Astrocyte (in vitro differentiated cells and primary cell): Measurements from ENCODE around the gene TNFRSF13B. TPM values are rescaled to one million over a fixed set of nuclear protein-coding genes. Genes with fewer than 3 reads are reported as not detected.
"Not testable (repeated sequence)": the region's sequence is repeated elsewhere in the genome, so short reads cannot be mapped to it uniquely, and the experiment has no call there.

Experiments
- DNase-seq: peaks from one replicate; pipeline ENCODE4 v3.0.0-alpha.2; 2010; ENCODE audit warnings: low read depth
- FAIRE-seq: peaks from 2 replicates; lab custom pipeline; 2011; peaks lifted over from hg19 to GRCh38; lab: Jason Lieb, UNC
- H2AFZ ChIP-seq: 2 replicates; pipeline ENCODE4 v1.6.0; 2012; ENCODE audit warnings: low read depth, low read length, inconsistent platforms
- H3K27ac ChIP-seq: 2 replicates; pipeline ENCODE4 v1.5.1; 2011; ENCODE audit warnings: low read depth, low read length, inconsistent platforms
- H3K27me3 ChIP-seq: 2 replicates; pipeline ENCODE4 v1.6.0; 2011; ENCODE audit warnings: low read length, inconsistent platforms; ENCODE audit not compliant: insufficient read depth
- H3K36me3 ChIP-seq: 2 replicates; pipeline ENCODE4 v1.5.1; 2011; ENCODE audit warnings: low read length, inconsistent platforms; ENCODE audit not compliant: insufficient read depth
- H3K4me1 ChIP-seq: 2 replicates; pipeline ENCODE4 v1.5.1; 2011; ENCODE audit warnings: low read length, inconsistent platforms; ENCODE audit not compliant: insufficient read depth
- H3K4me2 ChIP-seq: 2 replicates; pipeline ENCODE4 v1.6.0; 2012; ENCODE audit warnings: low read length, inconsistent platforms
- H3K4me3 ChIP-seq: 2 replicates; pipeline ENCODE4 v1.5.1; 2011; ENCODE audit warnings: low read depth, mild to moderate bottlenecking, low read length, inconsistent platforms; ENCODE audit not compliant: insufficient read depth
- H3K79me2 ChIP-seq: 2 replicates; pipeline ENCODE4 v1.6.0; 2012; ENCODE audit warnings: mild to moderate bottlenecking, low read length, inconsistent platforms; ENCODE audit not compliant: insufficient read depth
- H3K9ac ChIP-seq: 2 replicates; pipeline ENCODE4 v1.6.0; 2012; ENCODE audit warnings: mild to moderate bottlenecking, low read length, inconsistent platforms
- H3K9me3 ChIP-seq: 2 replicates; pipeline ENCODE4 v1.5.1; 2012; ENCODE audit warnings: low read depth, mild to moderate bottlenecking, low read length, inconsistent platforms; ENCODE audit not compliant: insufficient read depth
- H4K20me1 ChIP-seq: 2 replicates; pipeline ENCODE4 v1.6.0; 2012; ENCODE audit warnings: low read length, inconsistent platforms; ENCODE audit not compliant: insufficient read depth
- H3K27ac Mint-ChIP-seq: one replicate; pipeline ENCODE4 v1.8.0; 2021; ENCODE audit warnings: mild to moderate bottlenecking, mixed read lengths; ENCODE audit not compliant: unreplicated experiment
- H3K27me3 Mint-ChIP-seq: one replicate; pipeline ENCODE4 v1.8.0; 2021; ENCODE audit warnings: low read depth, mixed read lengths; ENCODE audit not compliant: unreplicated experiment
- H3K36me3 Mint-ChIP-seq: one replicate; pipeline ENCODE4 v1.8.0; 2021; ENCODE audit warnings: low read depth, mixed read lengths; ENCODE audit not compliant: unreplicated experiment
- H3K4me1 Mint-ChIP-seq: one replicate; pipeline ENCODE4 v1.8.0; 2021; ENCODE audit warnings: low read depth, mixed read lengths; ENCODE audit not compliant: unreplicated experiment
- H3K4me3 Mint-ChIP-seq: one replicate; pipeline ENCODE4 v1.8.0; 2021; ENCODE audit warnings: mild to moderate bottlenecking, moderate library complexity, mixed read lengths; ENCODE audit not compliant: unreplicated experiment
- H3K9me3 Mint-ChIP-seq: one replicate; pipeline ENCODE4 v1.8.0; 2021; ENCODE audit warnings: mild to moderate bottlenecking, mixed read lengths; ENCODE audit not compliant: unreplicated experiment
- EZH2 ChIP-seq: IDR thresholded peaks from 2 replicates; pipeline ENCODE4 v1.6.1; 2012; ENCODE audit warnings: mild to moderate bottlenecking, low read length, inconsistent platforms; ENCODE audit not compliant: insufficient read depth
- total RNA-seq: library from RNA; stranded (reverse); gene quantifications from 2 replicates; pipeline ENCODE4 v1.2.1, GENCODE V29; 2021
- TF ChIP-seq, protein P1 (sequence below): IDR thresholded peaks from 2 replicates; pipeline ENCODE4 v1.5.1; 2011; ENCODE audit warnings: low read depth, mild to moderate bottlenecking, inconsistent platforms, low read length, moderate library complexity; ENCODE audit not compliant: insufficient read depth

TNFRSF13B gene
- total RNA-seq, 1 donor from 2014 or later: not detected

DNA sequence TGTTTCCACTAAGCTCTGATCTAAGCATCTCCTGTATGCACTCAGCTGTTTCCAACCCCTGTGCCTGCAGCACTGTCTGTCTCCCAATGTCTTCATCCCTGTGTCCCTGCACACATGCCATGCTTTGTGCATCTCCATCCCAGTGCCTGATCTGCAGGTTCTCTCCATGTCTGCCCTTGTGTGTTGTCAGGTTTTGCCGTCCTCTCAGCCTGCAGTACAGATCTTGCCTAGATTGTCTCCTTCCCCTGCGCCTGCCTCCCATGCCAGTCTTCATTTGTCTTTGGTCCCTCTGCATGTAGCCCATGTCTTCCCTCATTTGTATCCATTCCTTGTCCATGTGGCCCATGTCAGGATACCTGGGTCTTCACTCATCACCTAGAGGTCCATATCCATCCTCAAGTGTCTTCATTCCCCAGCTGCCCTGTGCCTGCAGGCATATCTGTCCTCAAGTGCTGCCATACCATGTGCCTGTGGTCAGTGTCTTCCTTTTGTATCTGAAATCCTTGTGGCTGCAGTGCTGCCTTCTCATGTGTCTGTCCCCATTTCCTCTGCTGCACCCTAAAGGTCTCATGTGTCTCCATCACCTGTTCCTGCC, 71.5 kb downstream of the TNFRSF13B start:
- DNase-seq: no peak

DNA sequence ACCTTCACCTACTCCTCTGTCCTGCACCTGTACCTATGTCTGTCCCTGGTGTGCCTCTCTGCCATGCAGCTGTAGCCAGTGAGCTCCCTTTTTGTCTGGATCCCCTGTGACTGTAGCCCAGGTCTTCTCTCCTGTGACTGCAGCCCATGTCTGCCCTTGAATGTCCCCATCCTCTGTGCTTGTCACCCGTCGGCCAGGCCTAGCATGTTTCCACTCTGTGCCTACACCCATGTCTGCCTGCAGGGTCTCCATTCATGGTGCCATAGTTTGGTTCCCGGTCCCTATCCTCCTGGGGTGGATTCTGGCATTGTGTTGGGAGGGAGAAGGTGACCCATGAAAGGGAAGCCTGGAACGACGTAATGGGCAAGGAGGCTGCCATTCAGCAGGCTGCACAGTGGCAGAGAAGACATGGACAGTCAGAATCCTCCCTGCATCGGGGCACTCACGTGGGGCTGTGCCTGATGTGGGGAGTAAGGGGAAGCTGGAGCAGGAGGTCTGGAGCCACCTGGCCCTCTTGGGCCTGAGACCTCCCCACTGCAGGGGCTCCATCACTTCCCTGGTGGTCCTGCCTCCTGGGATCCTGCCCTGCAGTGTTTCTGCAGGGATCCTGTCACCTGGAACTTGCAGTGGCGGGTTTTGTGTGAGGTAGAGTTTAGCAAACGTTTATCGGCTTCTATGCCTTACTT, 74.6 kb downstream of the TNFRSF13B start:
- not testable (repeated sequence) for H3K27me3 ChIP-seq, H3K4me1 Mint-ChIP-seq, H4K20me1 ChIP-seq, H3K36me3 ChIP-seq, H3K4me1 ChIP-seq, H3K27ac ChIP-seq, H3K4me2 ChIP-seq, H3K36me3 Mint-ChIP-seq, FAIRE-seq, H3K79me2 ChIP-seq, H3K4me3 Mint-ChIP-seq, H3K27ac Mint-ChIP-seq, H2AFZ ChIP-seq, H3K9me3 Mint-ChIP-seq, H3K9ac ChIP-seq, H3K9me3 ChIP-seq, DNase-seq, H3K4me3 ChIP-seq
- H3K27me3 Mint-ChIP-seq: peaks cover 16% of the 10 kb centered on the region

More for the DNA sequence above, 71.5 kb downstream of the TNFRSF13B start:
- Histone ChIP-seq H2AFZ (no peak overlapping the region), H3K4me1 (no peaks in the 10 kb centered on the region), H3K4me3 (no peak overlapping the region), H3K36me3 (no peaks in the 10 kb centered on the region), H3K9ac (no peak overlapping the region), H4K20me1 (no peaks in the 10 kb centered on the region), H3K27me3 (peaks cover 8% of the 10 kb centered on the region), H3K27ac (no peak overlapping the region), H3K79me2 (no peaks in the 10 kb centered on the region), H3K4me2 (no peak overlapping the region), H3K9me3 (no peaks in the 10 kb centered on the region)
- Mint-ChIP-seq H3K4me3 (no peak overlapping the region), H3K27me3 (peaks cover 16% of the 10 kb centered on the region), H3K4me1 (peaks cover 7% of the 10 kb centered on the region), H3K27ac (no peak overlapping the region), H3K9me3 (no peaks in the 10 kb centered on the region), H3K36me3 (no peaks in the 10 kb centered on the region)
- no peak for TF ChIP-seq EZH2
- TF ChIP-seq, protein P1, sequence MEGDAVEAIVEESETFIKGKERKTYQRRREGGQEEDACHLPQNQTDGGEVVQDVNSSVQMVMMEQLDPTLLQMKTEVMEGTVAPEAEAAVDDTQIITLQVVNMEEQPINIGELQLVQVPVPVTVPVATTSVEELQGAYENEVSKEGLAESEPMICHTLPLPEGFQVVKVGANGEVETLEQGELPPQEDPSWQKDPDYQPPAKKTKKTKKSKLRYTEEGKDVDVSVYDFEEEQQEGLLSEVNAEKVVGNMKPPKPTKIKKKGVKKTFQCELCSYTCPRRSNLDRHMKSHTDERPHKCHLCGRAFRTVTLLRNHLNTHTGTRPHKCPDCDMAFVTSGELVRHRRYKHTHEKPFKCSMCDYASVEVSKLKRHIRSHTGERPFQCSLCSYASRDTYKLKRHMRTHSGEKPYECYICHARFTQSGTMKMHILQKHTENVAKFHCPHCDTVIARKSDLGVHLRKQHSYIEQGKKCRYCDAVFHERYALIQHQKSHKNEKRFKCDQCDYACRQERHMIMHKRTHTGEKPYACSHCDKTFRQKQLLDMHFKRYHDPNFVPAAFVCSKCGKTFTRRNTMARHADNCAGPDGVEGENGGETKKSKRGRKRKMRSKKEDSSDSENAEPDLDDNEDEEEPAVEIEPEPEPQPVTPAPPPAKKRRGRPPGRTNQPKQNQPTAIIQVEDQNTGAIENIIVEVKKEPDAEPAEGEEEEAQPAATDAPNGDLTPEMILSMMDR: no peak
- FAIRE-seq: no peak

DNA sequence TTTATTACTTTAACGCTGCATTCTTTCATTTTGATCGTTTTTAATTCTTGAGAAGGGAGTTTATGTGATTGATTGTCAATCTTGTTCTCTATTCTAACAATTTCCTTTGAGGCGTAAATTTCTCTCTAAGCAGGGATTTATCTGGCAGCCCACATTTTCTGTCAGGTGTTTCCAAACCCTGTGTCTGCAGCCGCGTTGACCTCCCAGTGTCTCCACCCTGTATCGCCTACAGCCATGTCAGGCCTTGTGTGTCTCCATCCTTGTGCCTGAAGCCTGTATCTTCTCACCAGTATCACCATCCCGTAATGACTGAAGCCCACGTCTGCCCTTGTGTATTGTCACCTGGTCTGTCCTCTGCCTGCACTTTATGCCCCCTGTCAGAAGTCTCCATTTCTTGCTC, 75.7 kb downstream of the TNFRSF13B start:
- not testable (repeated sequence) for H3K27ac Mint-ChIP-seq, H3K9me3 ChIP-seq, H3K4me1 Mint-ChIP-seq, FAIRE-seq, H4K20me1 ChIP-seq, DNase-seq, H3K4me1 ChIP-seq, H3K9me3 Mint-ChIP-seq, H3K4me3 Mint-ChIP-seq, H3K27me3 ChIP-seq, H3K36me3 Mint-ChIP-seq, H3K27ac ChIP-seq, H2AFZ ChIP-seq, H3K4me2 ChIP-seq, H3K9ac ChIP-seq, H3K4me3 ChIP-seq, H3K36me3 ChIP-seq, H3K79me2 ChIP-seq
- peaks cover 16% of the 10 kb centered on the region for H3K27me3 Mint-ChIP-seq

DNA sequence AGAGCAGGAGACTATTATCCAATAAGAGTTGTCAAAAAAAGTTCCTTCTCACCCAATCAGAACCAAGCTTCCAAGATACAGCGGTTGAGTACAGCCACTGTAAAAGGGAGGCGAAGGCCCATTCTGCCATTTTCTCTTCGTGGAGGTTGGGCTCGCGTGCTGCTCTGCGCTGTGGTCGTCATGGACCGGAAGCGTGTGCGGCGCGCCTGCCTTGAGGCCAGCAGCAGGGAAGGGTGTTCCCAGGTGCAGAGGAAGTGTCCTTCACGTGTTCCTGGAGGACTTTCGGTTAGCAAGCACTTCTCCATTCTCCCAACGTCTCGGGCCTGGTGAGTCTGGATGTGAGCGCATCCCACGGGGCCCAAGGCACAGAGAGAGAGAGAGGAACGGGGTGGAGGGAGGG, 78.4 kb downstream of the TNFRSF13B start:
- not testable (repeated sequence) for H3K27ac ChIP-seq, H3K4me3 ChIP-seq, FAIRE-seq, H4K20me1 ChIP-seq, H3K36me3 Mint-ChIP-seq, H3K9me3 Mint-ChIP-seq, H3K79me2 ChIP-seq, H3K27ac Mint-ChIP-seq, H3K9me3 ChIP-seq, H3K9ac ChIP-seq, H3K4me1 ChIP-seq, H3K27me3 ChIP-seq, H3K27me3 Mint-ChIP-seq, DNase-seq, H3K36me3 ChIP-seq, H3K4me2 ChIP-seq, H3K4me3 Mint-ChIP-seq, H2AFZ ChIP-seq, H3K4me1 Mint-ChIP-seq

DNA sequence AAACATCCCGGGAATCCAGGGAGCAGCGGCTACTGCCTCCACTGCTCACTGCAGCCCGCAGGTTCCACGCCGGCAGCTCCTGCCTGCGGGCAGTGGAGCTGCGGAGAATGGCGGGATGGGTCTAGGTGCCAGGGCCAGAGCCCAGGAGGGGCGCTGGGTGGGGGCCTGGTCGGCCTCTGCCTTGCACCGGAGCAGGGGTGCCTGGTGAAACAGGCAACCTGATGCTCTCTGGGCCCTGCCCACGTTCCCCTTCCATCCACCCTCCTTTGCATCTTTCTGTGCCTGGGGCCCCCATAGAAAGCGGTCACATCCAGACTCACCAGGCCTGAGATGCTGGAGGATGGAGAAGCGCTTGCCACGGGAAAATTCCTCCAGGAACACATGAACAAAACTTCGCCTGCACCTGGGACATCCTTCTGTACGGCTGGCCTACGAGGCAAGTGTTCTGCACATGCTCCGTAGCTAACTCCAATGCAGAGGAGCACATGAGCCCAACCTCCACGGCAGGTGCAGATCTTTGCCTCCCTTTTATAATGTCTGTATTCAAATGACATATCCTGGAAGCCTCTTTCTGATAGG, 79.0 kb downstream of the TNFRSF13B start:
- not testable (repeated sequence) for H3K4me1 ChIP-seq, H3K9ac ChIP-seq, H3K27ac Mint-ChIP-seq, H3K4me1 Mint-ChIP-seq, H3K27me3 Mint-ChIP-seq, H3K27me3 ChIP-seq, H3K4me3 ChIP-seq, DNase-seq, H3K36me3 ChIP-seq, H4K20me1 ChIP-seq, FAIRE-seq, H3K36me3 Mint-ChIP-seq, H3K9me3 ChIP-seq, H3K4me3 Mint-ChIP-seq, H2AFZ ChIP-seq, H3K4me2 ChIP-seq, H3K27ac ChIP-seq, H3K9me3 Mint-ChIP-seq, H3K79me2 ChIP-seq
